ENCODE results near the gene IMPG2.

The IMPG2 gene

GRCh38 chr3:101273608-101274007, 46.8 kb downstream of the IMPG2 start:
- no peak overlapping the region for H3K27ac ChIP-seq
- no peak for TF ChIP-seq CTCF (conservative IDR thresholded peaks at IDR 0.05)
- no peak for TF ChIP-seq ZFX (IDR thresholded peaks at IDR 0.05)

- TF ChIP-seq CTCF (conservative IDR thresholded peaks at IDR 0.05), result no peak
- TF ChIP-seq ZFX (IDR thresholded peaks at IDR 0.05), result no peak
- H3K27ac ChIP-seq, result no peak overlapping the region
These were observed 47.2 kb downstream of the IMPG2 start for GRCh38 chr3:101273156-101273555.

GRCh38 chr3:101271728-101272127, 48.6 kb downstream of the IMPG2 start:
- no peak overlapping the region for H3K27ac ChIP-seq
- no peak for TF ChIP-seq CTCF (conservative IDR thresholded peaks at IDR 0.05)
- TF ChIP-seq ZFX (IDR thresholded peaks at IDR 0.05), result no peak

- H3K27ac ChIP-seq, result no peak overlapping the region
- TF ChIP-seq CTCF (conservative IDR thresholded peaks at IDR 0.05), result no peak
- TF ChIP-seq ZFX (IDR thresholded peaks at IDR 0.05), result no peak
These were observed 50.2 kb downstream of the IMPG2 start for GRCh38 chr3:101270149-101270548.

- no peak for TF ChIP-seq ZFX (IDR thresholded peaks at IDR 0.05)
- TF ChIP-seq CTCF (conservative IDR thresholded peaks at IDR 0.05), result no peak
- no peak overlapping the region for H3K27ac ChIP-seq
These were observed 51.3 kb downstream of the IMPG2 start for GRCh38 chr3:101268971-101269671.

- H3K27ac ChIP-seq, result no peak overlapping the region
- TF ChIP-seq CTCF (conservative IDR thresholded peaks at IDR 0.05) (no peak), ZFX (IDR thresholded peaks at IDR 0.05) (no peak)
These were observed 52.2 kb downstream of the IMPG2 start for GRCh38 chr3:101268141-101268540.

GRCh38 chr3:101266566-101266965, 53.8 kb downstream of the IMPG2 start:
- no peak overlapping the region for H3K27ac ChIP-seq
- no peak for TF ChIP-seq ZFX (IDR thresholded peaks at IDR 0.05)

- TF ChIP-seq CTCF (conservative IDR thresholded peaks at IDR 0.05) (no peak), ZFX (IDR thresholded peaks at IDR 0.05) (no peak)
- no peak overlapping the region for H3K27ac ChIP-seq
These were observed 54.3 kb downstream of the IMPG2 start for GRCh38 chr3:101266071-101266470.
